ENCODE results near the gene ZNF426.

GRCh38 chr19:9538183-9539058, at the start of gene ZNF426:
- TF ChIP-seq CTCF (conservative IDR thresholded peaks at IDR 0.05; ENCODE audit: low read length) (no peak), EZH2phosphoT487 (IDR thresholded peaks at IDR 0.05; ENCODE audit: borderline replicate concordance) (no peak)

Data from Loucy (cell line).